Stimulated activated naive CD8-positive, alpha-beta T cell treated with anti-CD3 and anti-CD28 coated beads, Interleukin-15, amount 100 ng/mL, for 72 hours (primary cell): ENCODE results near the gene TTC27.

Source experiments
- ATAC-seq: fragments of 150-1000 bp; cut with Tn5 transposase; 2 replicates; pipeline ENCODE4 v1.10.0; 2021; ENCODE audit warnings: mild to moderate bottlenecking, moderate library complexity
- DNase-seq, 2 donors: peaks; one replicate each; pipeline ENCODE4 v3.0.0; 2021 to 2022
- H3K27ac Mint-ChIP-seq, 2 donors: one replicate each; pipeline ENCODE4 v1.8.0; 2022; ENCODE audit warnings: mild to moderate bottlenecking in 2 of 2, mixed read lengths in 2 of 2, moderate library complexity in 2 of 2
- H3K27me3 Mint-ChIP-seq: one replicate; pipeline ENCODE4 v1.8.0; 2022; ENCODE audit warnings: mixed read lengths
- H3K4me1 Mint-ChIP-seq: one replicate; pipeline ENCODE4 v1.8.0; 2022; ENCODE audit warnings: mild to moderate bottlenecking, mixed read lengths
- H3K4me3 Mint-ChIP-seq, 2 donors: one replicate each; pipeline ENCODE4 v1.8.0; 2022; ENCODE audit warnings: mild to moderate bottlenecking in 2 of 2, mixed read lengths in 2 of 2, moderate library complexity in 1 of 2
- H3K9me3 Mint-ChIP-seq, 2 donors: one replicate each; pipeline ENCODE4 v1.8.0; 2022; ENCODE audit warnings: mixed read lengths in 2 of 2

The TTC27 gene

DNA sequence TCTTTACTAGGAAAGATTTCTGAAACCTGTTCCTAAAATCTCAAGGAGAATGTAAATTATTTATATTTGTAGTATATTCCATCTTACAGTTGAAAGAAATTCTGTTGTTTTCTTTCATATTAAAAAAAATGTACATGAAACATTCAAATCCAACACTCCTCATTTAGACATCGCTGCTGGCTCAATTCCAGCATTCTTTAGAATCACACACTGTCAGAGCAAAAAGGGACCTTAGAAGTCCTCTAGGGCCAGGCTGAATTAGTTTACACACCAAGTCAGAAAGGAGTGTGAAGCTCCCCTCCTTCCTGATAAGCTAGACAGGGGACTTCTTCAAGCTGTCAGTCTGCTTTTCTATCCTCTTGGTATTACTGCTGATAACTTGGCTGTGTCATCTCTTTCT is 160.3 kb downstream of the TTC27 start:
- H3K27me3 Mint-ChIP-seq: no peaks in the 10 kb centered on the region

DNA sequence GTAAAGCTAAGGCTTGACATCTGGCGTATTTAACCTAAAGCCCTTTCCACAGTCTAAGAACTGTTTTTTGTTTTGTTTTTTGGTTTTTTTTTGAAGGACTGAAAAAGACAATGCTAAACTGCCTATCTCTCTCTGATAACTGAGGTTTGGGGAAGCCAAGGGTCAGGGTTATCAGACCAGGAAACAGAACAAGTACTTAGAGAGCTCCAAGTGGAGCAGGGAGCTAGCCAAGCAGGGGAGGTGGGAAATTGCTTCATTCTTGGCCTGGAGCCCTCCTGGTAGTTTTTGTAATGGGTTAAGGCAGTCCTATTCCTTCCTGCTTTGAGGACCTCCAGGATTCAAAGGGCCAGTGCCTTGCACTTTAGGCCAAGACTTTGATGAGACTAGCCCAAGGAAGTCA is 164.6 kb downstream of the TTC27 start:
- peaks cover 0 to 4% of the 10 kb centered on the region in 2 donors for H3K9me3 Mint-ChIP-seq
- no peaks in the 10 kb centered on the region for H3K4me1 Mint-ChIP-seq
- ATAC-seq (no peak), DNase-seq (no peak)
- no peaks in the 10 kb centered on the region for H3K27me3 Mint-ChIP-seq
- H3K4me3 Mint-ChIP-seq: no peak overlapping the region
- H3K27ac Mint-ChIP-seq: no peak overlapping the region

More for the DNA sequence above, 160.3 kb downstream of the TTC27 start:
- no peak for ATAC-seq
- DNase-seq: no peak
- Mint-ChIP-seq H3K4me1 (no peaks in the 10 kb centered on the region), H3K4me3 (no peak overlapping the region), H3K9me3 (peaks cover 0 to 4% of the 10 kb centered on the region in 2 donors), H3K27ac (no peak overlapping the region)

- Mint-ChIP-seq H3K4me3 (no peak overlapping the region), H3K27ac (no peak overlapping the region), H3K4me1 (no peaks in the 10 kb centered on the region), H3K27me3 (no peaks in the 10 kb centered on the region), H3K9me3 (no peaks in the 10 kb centered on the region)
- ATAC-seq (no peak), DNase-seq (no peak)
Measured at GRCh38 chr2:32798829-32799228, 171.0 kb downstream of the TTC27 start.

DNA sequence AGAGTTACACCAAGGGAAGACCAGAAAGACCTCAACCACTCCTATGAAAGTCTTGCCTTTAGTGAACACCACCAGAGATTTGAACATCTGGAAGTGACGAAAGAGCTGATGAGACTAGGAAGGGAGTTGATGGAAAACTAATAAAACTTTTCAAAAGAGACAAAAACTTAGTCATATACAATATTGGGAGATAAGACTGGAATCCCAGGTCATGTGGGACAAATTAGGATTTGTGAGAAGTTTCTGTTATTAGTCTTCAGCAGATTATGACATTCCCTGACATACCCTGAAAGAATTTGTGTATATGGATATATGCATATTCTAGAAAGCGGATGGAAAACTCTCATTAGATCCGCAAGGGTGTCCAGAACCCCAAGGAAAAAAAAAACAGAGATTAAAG is 173.9 kb downstream of the TTC27 start:
- no peak overlapping the region for H3K4me3 Mint-ChIP-seq

GRCh38 chr2:32802877-32803276 is 175.0 kb downstream of the TTC27 start:
- H3K4me1 Mint-ChIP-seq: no peaks in the 10 kb centered on the region
- no peak for ATAC-seq
- no peak overlapping the region for H3K27ac Mint-ChIP-seq
- H3K4me3 Mint-ChIP-seq: no peak overlapping the region
- no peaks in the 10 kb centered on the region for H3K9me3 Mint-ChIP-seq
- H3K27me3 Mint-ChIP-seq: no peaks in the 10 kb centered on the region
- DNase-seq: no peak

More for the DNA sequence above, 173.9 kb downstream of the TTC27 start:
- no peaks in the 10 kb centered on the region for H3K4me1 Mint-ChIP-seq
- no peaks in the 10 kb centered on the region for H3K27me3 Mint-ChIP-seq
- ATAC-seq: no peak
- H3K9me3 Mint-ChIP-seq: no peaks in the 10 kb centered on the region
- H3K27ac Mint-ChIP-seq: no peak overlapping the region
- DNase-seq: no peak

DNA sequence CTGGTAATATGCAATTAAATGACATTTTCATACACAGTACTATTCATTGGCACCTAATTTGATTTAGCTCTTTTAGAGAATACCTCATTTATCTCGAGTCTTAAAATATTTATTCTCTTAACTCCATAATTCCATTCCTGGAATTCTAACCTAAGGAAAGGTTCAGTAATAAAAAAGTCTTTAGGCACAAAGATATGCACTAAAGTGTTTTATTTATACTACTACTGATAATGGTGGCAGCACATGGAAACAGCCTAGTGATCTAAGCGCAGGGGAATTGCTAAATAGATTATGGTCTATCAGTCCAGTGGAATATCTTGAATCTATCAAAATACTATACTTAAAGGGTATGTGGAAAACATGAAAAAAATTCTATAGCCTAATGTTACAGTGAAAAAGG is 176.4 kb downstream of the TTC27 start:
- Mint-ChIP-seq H3K4me1 (no peaks in the 10 kb centered on the region), H3K27me3 (no peaks in the 10 kb centered on the region), H3K4me3 (no peak overlapping the region), H3K27ac (no peak overlapping the region), H3K9me3 (no peaks in the 10 kb centered on the region)
- no peak for ATAC-seq
- no peak for DNase-seq

- DNase-seq: no peak
- H3K4me3 Mint-ChIP-seq: no peak overlapping the region
- no peaks in the 10 kb centered on the region for H3K9me3 Mint-ChIP-seq
- no peaks in the 10 kb centered on the region for H3K27me3 Mint-ChIP-seq
- H3K4me1 Mint-ChIP-seq: no peaks in the 10 kb centered on the region
- H3K27ac Mint-ChIP-seq: no peak overlapping the region
- ATAC-seq: no peak
Measured at GRCh38 chr2:32805104-32806095, 177.6 kb downstream of the TTC27 start.

GRCh38 chr2:32806857-32807256 is 179.0 kb downstream of the TTC27 start:
- no peak for ATAC-seq

GRCh38 chr2:32807662-32808061 is 179.8 kb downstream of the TTC27 start:
- Mint-ChIP-seq H3K4me1 (no peaks in the 10 kb centered on the region), H3K27me3 (no peaks in the 10 kb centered on the region), H3K27ac (no peak overlapping the region), H3K4me3 (no peak overlapping the region), H3K9me3 (no peaks in the 10 kb centered on the region)
- no peak for DNase-seq
- no peak for ATAC-seq

More at GRCh38 chr2:32806857-32807256, 179.0 kb downstream of the TTC27 start:
- Mint-ChIP-seq H3K27me3 (no peaks in the 10 kb centered on the region), H3K27ac (no peak overlapping the region), H3K9me3 (no peaks in the 10 kb centered on the region), H3K4me1 (no peaks in the 10 kb centered on the region), H3K4me3 (no peak overlapping the region)
- no peak for DNase-seq

DNA sequence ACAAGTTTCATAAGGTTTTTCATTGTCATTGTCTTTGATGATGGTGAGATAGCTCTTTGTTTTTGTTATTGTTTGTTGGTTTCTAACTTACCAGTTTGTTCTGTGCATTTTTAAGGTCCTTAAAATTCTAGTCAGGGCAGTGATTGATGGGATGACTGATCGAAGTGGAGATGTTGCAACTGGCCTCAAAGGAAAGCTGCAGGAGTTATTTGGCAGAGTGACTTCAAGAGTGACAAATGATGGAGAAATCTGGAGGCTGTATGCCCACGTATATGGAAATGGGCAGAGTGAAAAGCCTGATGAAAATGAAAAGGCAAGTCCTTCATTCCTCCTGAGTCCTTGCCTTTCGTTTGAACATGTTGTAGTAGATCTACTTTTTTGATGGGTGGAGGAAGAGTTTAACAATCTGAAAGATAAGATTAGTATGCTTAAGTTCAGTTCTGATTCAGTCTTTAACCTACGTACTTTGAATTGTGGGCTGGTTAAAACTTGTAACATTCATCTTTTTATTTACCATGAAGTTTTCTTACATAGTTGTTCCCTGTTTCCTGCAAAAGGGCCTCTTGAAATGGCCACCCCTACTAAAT is 183.2 kb downstream of the TTC27 start:
- DNase-seq (no peak), ATAC-seq (no peak)
- no peaks in the 10 kb centered on the region for H3K27me3 Mint-ChIP-seq
- H3K4me3 Mint-ChIP-seq: no peak overlapping the region
- H3K27ac Mint-ChIP-seq: no peak overlapping the region
- H3K4me1 Mint-ChIP-seq: no peaks in the 10 kb centered on the region
- H3K9me3 Mint-ChIP-seq: no peaks in the 10 kb centered on the region

GRCh38 chr2:32811696-32812095 is 183.8 kb downstream of the TTC27 start:
- Mint-ChIP-seq H3K27ac (no peak overlapping the region), H3K4me1 (no peaks in the 10 kb centered on the region), H3K27me3 (no peaks in the 10 kb centered on the region), H3K9me3 (no peaks in the 10 kb centered on the region), H3K4me3 (no peak overlapping the region)
- ATAC-seq (no peak), DNase-seq (no peak)

GRCh38 chr2:32812316-32812715 is 184.5 kb downstream of the TTC27 start:
- Mint-ChIP-seq H3K27ac (no peak overlapping the region), H3K27me3 (no peaks in the 10 kb centered on the region), H3K4me1 (no peaks in the 10 kb centered on the region), H3K9me3 (no peaks in the 10 kb centered on the region), H3K4me3 (no peak overlapping the region)
- DNase-seq (no peak), ATAC-seq (no peak)

GRCh38 chr2:32820088-32820487 is 192.2 kb downstream of the TTC27 start:
- no peaks in the 10 kb centered on the region for H3K27me3 Mint-ChIP-seq
- no peak for DNase-seq
- no peaks in the 10 kb centered on the region for H3K9me3 Mint-ChIP-seq

GRCh38 chr2:32820701-32821100 is 192.9 kb downstream of the TTC27 start:
- no peaks in the 10 kb centered on the region for H3K9me3 Mint-ChIP-seq
- ATAC-seq: no peak
- no peak overlapping the region for H3K4me3 Mint-ChIP-seq
- no peaks in the 10 kb centered on the region for H3K27me3 Mint-ChIP-seq
- H3K4me1 Mint-ChIP-seq: no peaks in the 10 kb centered on the region
- H3K27ac Mint-ChIP-seq: no peak overlapping the region
- DNase-seq: no peak

More at GRCh38 chr2:32820088-32820487, 192.2 kb downstream of the TTC27 start:
- Mint-ChIP-seq H3K4me1 (no peaks in the 10 kb centered on the region), H3K4me3 (no peak overlapping the region), H3K27ac (no peak overlapping the region)
- ATAC-seq: no peak

DNA sequence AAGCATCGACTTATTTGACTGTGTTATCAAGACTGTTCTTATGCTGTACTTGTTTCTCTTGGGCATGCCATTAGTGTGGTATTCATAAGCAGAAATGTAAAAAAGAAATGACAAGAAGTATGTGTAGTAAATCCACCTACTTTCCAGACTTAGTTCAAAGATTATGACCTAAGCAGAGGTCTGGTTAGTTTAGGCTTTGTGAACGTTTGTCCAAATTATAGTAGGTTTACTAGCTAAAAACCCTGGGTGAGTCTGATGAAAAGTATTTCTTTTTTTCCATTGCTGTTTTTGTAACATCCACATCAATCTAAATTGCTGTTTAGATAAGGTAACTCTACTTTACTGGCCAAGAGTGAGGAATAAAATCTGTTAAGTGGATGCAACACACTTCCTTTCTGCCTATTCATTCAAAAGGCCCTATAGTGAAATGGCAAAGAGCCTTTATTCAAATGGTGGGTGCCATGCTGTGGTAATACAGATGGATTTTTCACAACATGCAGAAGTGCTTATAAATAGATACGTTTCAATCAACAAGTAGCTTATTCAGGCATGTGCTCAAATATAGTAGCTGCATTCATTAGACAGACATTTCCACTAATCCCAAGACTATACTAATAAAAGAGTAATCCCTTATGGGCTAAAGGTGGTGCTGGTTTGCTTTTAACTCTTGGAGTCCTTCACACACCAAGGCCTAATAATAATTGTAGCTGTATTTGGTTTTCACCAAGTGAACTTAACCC is 196.4 kb downstream of the TTC27 start:
- H3K4me3 Mint-ChIP-seq: no peak overlapping the region
- DNase-seq (no peak), ATAC-seq (no peak)
- H3K27ac Mint-ChIP-seq: no peak overlapping the region
- H3K27me3 Mint-ChIP-seq: no peaks in the 10 kb centered on the region
- no peaks in the 10 kb centered on the region for H3K4me1 Mint-ChIP-seq
- peaks cover 13 to 14% of the 10 kb centered on the region in 2 donors for H3K9me3 Mint-ChIP-seq

GRCh38 chr2:32825291-32825712 is 197.5 kb downstream of the TTC27 start:
- H3K27me3 Mint-ChIP-seq: no peaks in the 10 kb centered on the region
- DNase-seq (no peak), ATAC-seq (no peak)
- H3K4me1 Mint-ChIP-seq: no peaks in the 10 kb centered on the region
- H3K27ac Mint-ChIP-seq: no peak overlapping the region
- H3K4me3 Mint-ChIP-seq: no peak overlapping the region
- H3K9me3 Mint-ChIP-seq: peaks cover 20 to 25% of the 10 kb centered on the region in 2 donors
